HG03064 (cell line): ENCODE measurements around the gene DDX23.

Source experiments
- ATAC-seq: cut with Tn5 transposase; IDR thresholded peaks from one replicate; pipeline ENCODE4 v1.9.1; 2021; ENCODE audit warnings: low read depth; ENCODE audit not compliant: unreplicated experiment

The DDX23 gene

GRCh38 chr12:48826209-48826855 is 25.6 kb downstream of the DDX23 start:
- ATAC-seq, result no peak

- no peak for ATAC-seq
Observed at GRCh38 chr12:48824905-48825304, 27.1 kb downstream of the DDX23 start.

- ATAC-seq, result no peak
Observed at GRCh38 chr12:48824112-48824511, 27.9 kb downstream of the DDX23 start.

- ATAC-seq, result no peak
Observed at GRCh38 chr12:48823281-48823680, 28.7 kb downstream of the DDX23 start.

- ATAC-seq, result no peak
Observed at GRCh38 chr12:48822711-48823110, 29.3 kb downstream of the DDX23 start.

GRCh38 chr12:48822139-48822538 is 29.8 kb downstream of the DDX23 start:
- ATAC-seq, result no peak

- no peak for ATAC-seq
Observed at GRCh38 chr12:48819986-48820725, 31.8 kb downstream of the DDX23 start.

- no peak for ATAC-seq
Observed at GRCh38 chr12:48818831-48819590, 33.0 kb downstream of the DDX23 start.

- ATAC-seq, result no peak
Observed at GRCh38 chr12:48817873-48818830, 33.8 kb downstream of the DDX23 start, which contains the start of gene CACNB3. Gene CACNB3, plus strand, starts transcription at chr12:48818496. Its CDS starts 434 bp downstream, at chr12:48818930.

GRCh38 chr12:48816143-48816854 is 35.7 kb downstream of the DDX23 start:
- ATAC-seq, result no peak

- peak; percentile 49 for ATAC-seq
Observed at GRCh38 chr12:48815126-48816110, 36.5 kb downstream of the DDX23 start.

GRCh38 chr12:48814262-48815125 is 37.5 kb downstream of the DDX23 start:
- ATAC-seq, result peak; percentile 60

GRCh38 chr12:48813465-48814261 is 38.3 kb downstream of the DDX23 start:
- ATAC-seq, result no peak

- ATAC-seq, result no peak
Observed at GRCh38 chr12:48812389-48812788, 39.6 kb downstream of the DDX23 start.

- ATAC-seq, result no peak
Observed at GRCh38 chr12:48811437-48812090, 40.4 kb downstream of the DDX23 start.

GRCh38 chr12:48810903-48811431 is 41.0 kb downstream of the DDX23 start:
- ATAC-seq, result no peak
